Neural crest cell (in vitro differentiated cells): Measurements from ENCODE around the gene PEAK3. TPM values are rescaled to one million over a fixed set of nuclear protein-coding genes. Genes with fewer than 3 reads are reported as not detected.

Source experiments
- DNase-seq: peaks from one replicate; pipeline ENCODE4 v3.0.0; 2021; ENCODE audit warnings: low read depth, mixed read lengths, low spot score
- H3K27ac Mint-ChIP-seq: one replicate; pipeline ENCODE4 v1.8.0; 2021; ENCODE audit warnings: mild to moderate bottlenecking, mixed read lengths; ENCODE audit not compliant: unreplicated experiment
- H3K27me3 Mint-ChIP-seq: 2 replicates; pipeline ENCODE4 v1.8.0; 2021; ENCODE audit warnings: low read depth, mild to moderate bottlenecking, mixed read lengths
- H3K36me3 Mint-ChIP-seq: 2 replicates; pipeline ENCODE4 v1.8.0; 2021; ENCODE audit warnings: low read depth, mild to moderate bottlenecking, mixed read lengths
- H3K4me1 Mint-ChIP-seq: 2 replicates; pipeline ENCODE4 v1.8.0; 2021; ENCODE audit warnings: mixed read lengths
- H3K4me3 Mint-ChIP-seq: one replicate; pipeline ENCODE4 v1.8.0; 2021; ENCODE audit warnings: mild to moderate bottlenecking, mixed read lengths
- H3K9me3 Mint-ChIP-seq: 2 replicates; pipeline ENCODE4 v1.8.0; 2021; ENCODE audit warnings: mixed read lengths
- CTCF ChIP-seq: fragments of 200-600 bp; sonication (generic); conservative IDR thresholded peaks from 2 replicates; pipeline ENCODE4 v1.5.0; 2021; ENCODE audit warnings: antibody characterized with exemption, mild to moderate bottlenecking
- microRNA-seq: library from miRNA; unstranded; fragments of <30 nt; microRNA quantifications from one replicate; pipeline ENCODE4, GENCODE V29; 2020
- total RNA-seq: library from RNA; stranded (reverse); gene quantifications from 2 replicates; pipeline ENCODE4 v1.2.1, GENCODE V29; 2021

Gene PEAK3
- total RNA-seq, 1 donor from 2014 or later, result not detected

GRCh38 chr19:2226051-2226839, 55.7 kb downstream of the PEAK3 start:
- Mint-ChIP-seq H3K4me1 (no peaks in the 10 kb centered on the region), H3K36me3 (peaks cover 6% of the 10 kb centered on the region), H3K4me3 (no peak overlapping the region), H3K27me3 (peaks cover 3% of the 10 kb centered on the region), H3K27ac (no peak overlapping the region), H3K9me3 (no peaks in the 10 kb centered on the region)
- no peak for DNase-seq
- TF ChIP-seq CTCF, result no peak

- no peak for TF ChIP-seq CTCF
- Mint-ChIP-seq H3K36me3 (peaks cover 6% of the 10 kb centered on the region), H3K9me3 (no peaks in the 10 kb centered on the region), H3K27ac (no peak overlapping the region), H3K27me3 (peaks cover 3% of the 10 kb centered on the region), H3K4me1 (no peaks in the 10 kb centered on the region), H3K4me3 (no peak overlapping the region)
- DNase-seq, result no peak
These were observed 56.4 kb downstream of the PEAK3 start for GRCh38 chr19:2225415-2226050.

- TF ChIP-seq CTCF, result no peak
- Mint-ChIP-seq H3K4me3 (peak overlapping the region; percentile 44), H3K36me3 (peaks cover 6% of the 10 kb centered on the region), H3K27ac (no peak overlapping the region), H3K9me3 (no peaks in the 10 kb centered on the region), H3K27me3 (peaks cover 3% of the 10 kb centered on the region), H3K4me1 (no peaks in the 10 kb centered on the region)
- no peak for DNase-seq
These were observed 57.1 kb downstream of the PEAK3 start for GRCh38 chr19:2224754-2225349.

Small RNAs within 50 kb of the gene (microRNA-seq; reads per million reads assigned to microRNA genes)
- gene MIR1227 (72.8 reads per million, percentile 57 among the genes with 10 or more reads in this experiment), gene MIR4321 (not detected)

Other genes starting within 250 kb of the PEAK3 start
- gene MKNK2, start 230.9 kb downstream of the PEAK3 start, total RNA-seq, result 115 and 123 TPM in 2 replicates
- gene MOB3A, start 185.8 kb downstream of the PEAK3 start, total RNA-seq, result 40.0 and 42.1 TPM in 2 replicates
- gene IZUMO4, start 185.3 kb downstream of the PEAK3 start, total RNA-seq, result 5.5 and 5.6 TPM in 2 replicates
- 142 and 146 TPM in 2 replicates for gene AP3D1, start 130.6 kb downstream of the PEAK3 start, total RNA-seq
- gene DOT1L, start 118.2 kb downstream of the PEAK3 start, total RNA-seq, result 117 and 127 TPM in 2 replicates
- 132 and 137 TPM in 2 replicates for gene PLEKHJ1, start 45.8 kb downstream of the PEAK3 start, total RNA-seq
- 186 and 189 TPM in 2 replicates for gene SF3A2, start 45.4 kb downstream of the PEAK3 start, total RNA-seq
- gene AMH, start 32.9 kb downstream of the PEAK3 start, total RNA-seq, result 71.6 and 79.1 TPM in 2 replicates
- 0.40 and 0.71 TPM in 2 replicates for gene JSRP1, start 25.8 kb downstream of the PEAK3 start, total RNA-seq
- gene LINGO3, start 26.0 kb upstream of the PEAK3 start, total RNA-seq, result not detected in 2 replicates
- 191 and 198 TPM in 2 replicates for gene LSM7, start 46.4 kb upstream of the PEAK3 start, total RNA-seq
- gene SPPL2B, start 46.5 kb upstream of the PEAK3 start, total RNA-seq, result 117 and 119 TPM in 2 replicates
- 0.12 TPM in 1 of 2 replicates, not detected in the other for gene TMPRSS9, start 78.1 kb upstream of the PEAK3 start, total RNA-seq
- 145 and 155 TPM in 2 replicates for gene TIMM13, start 145.4 kb upstream of the PEAK3 start, total RNA-seq
- gene LMNB2, start 174.8 kb upstream of the PEAK3 start, total RNA-seq, result 201 and 206 TPM in 2 replicates
- 3.3 and 4.1 TPM in 2 replicates for gene GADD45B, start 194.0 kb upstream of the PEAK3 start, total RNA-seq